ENCODE data around the gene SLC26A4.
A peak's percentile ranks its signal among the peaks of the same experiment; 100 is the strongest.

SLC26A4 gene

GRCh38 chr7:107697321-107698049 lies 36.9 kb downstream of the SLC26A4 start:
- TF ChIP-seq GATA2 (IDR thresholded peaks at IDR 0.05; ENCODE audit: low read depth, low read length), result peak; percentile 65; the same call in 1 of the 2 replicates
- TF ChIP-seq GATA3 (IDR thresholded peaks at IDR 0.05; ENCODE audit: low read depth, low read length), result peak; percentile 48; the same call in 1 of the 2 replicates

GRCh38 chr7:107700570-107700969 lies 39.9 kb downstream of the SLC26A4 start:
- TF ChIP-seq GATA2 (IDR thresholded peaks at IDR 0.05; ENCODE audit: low read depth, low read length) (no peak), GATA3 (IDR thresholded peaks at IDR 0.05; ENCODE audit: low read depth, low read length) (no peak)

- no peak for TF ChIP-seq GATA3 (IDR thresholded peaks at IDR 0.05; ENCODE audit: low read depth, low read length)
- no peak for TF ChIP-seq GATA2 (IDR thresholded peaks at IDR 0.05; ENCODE audit: low read depth, low read length)
Observed at GRCh38 chr7:107701191-107701590, 40.6 kb downstream of the SLC26A4 start.

DNA sequence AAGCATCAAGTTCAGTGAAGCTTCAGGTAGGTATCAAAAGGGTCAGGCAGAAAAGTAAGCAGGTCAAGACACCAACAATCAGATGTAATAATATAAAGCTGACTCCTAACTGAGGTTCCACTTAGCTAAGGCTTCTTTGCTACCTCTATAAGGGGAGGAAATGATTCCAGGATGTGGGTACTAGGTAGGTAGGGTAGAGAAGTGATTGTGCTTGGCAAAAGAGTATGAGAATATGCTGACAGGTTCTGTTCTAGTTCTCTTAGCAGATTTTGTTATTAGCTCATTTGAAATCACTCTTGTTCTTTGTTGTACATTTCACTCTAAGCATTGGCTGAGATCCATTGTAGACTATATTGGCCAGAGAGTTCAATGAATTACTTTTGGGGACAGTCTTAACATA lies 42.6 kb downstream of the SLC26A4 start:
- TF ChIP-seq GATA2 (IDR thresholded peaks at IDR 0.05; ENCODE audit: low read depth, low read length) (no peak), GATA3 (IDR thresholded peaks at IDR 0.05; ENCODE audit: low read depth, low read length) (no peak)

DNA sequence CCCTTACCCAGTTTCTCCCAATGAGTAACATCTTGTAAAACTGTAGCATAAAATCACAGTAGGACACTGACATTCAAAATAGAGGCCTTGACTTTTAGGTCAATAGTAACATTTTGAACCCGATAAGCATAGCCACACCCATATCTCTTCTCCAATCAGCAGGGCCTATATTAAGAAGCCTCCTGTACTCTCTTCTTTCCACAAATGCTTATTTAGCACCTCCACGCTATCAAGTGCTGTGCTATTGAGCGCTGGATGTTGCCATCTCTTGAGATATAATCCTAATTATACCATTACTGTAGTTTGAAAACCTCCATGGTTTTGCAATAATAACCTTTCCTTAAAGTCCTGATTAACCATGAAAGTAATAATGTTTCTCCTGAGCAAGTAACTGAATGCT lies 43.2 kb downstream of the SLC26A4 start:
- TF ChIP-seq GATA2 (IDR thresholded peaks at IDR 0.05; ENCODE audit: low read depth, low read length), result no peak
- TF ChIP-seq GATA3 (IDR thresholded peaks at IDR 0.05; ENCODE audit: low read depth, low read length), result no peak

- TF ChIP-seq GATA3 (IDR thresholded peaks at IDR 0.05; ENCODE audit: low read depth, low read length) (no peak), GATA2 (IDR thresholded peaks at IDR 0.05; ENCODE audit: low read depth, low read length) (no peak)
Observed at GRCh38 chr7:107708956-107709355, 48.3 kb downstream of the SLC26A4 start.

DNA sequence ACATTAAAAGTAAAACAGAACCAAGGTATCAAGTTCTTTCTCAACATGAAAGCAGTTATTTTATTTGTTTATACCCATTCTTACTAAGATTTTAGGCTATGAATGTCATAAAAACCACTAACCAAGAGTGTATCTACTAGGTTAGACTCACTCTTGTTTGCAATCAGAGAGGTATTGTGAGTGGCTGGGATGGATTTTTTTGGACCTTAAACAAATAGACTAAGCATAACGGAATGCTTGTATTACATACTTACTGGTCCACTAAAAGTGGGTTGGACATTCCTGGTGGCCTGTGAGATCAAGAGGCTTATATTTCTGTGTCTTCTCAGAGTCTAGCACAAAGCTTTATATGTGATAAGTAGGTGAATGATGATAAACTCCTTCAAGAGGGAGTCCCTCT lies 50.7 kb downstream of the SLC26A4 start:
- TF ChIP-seq GATA3 (IDR thresholded peaks at IDR 0.05; ENCODE audit: low read depth, low read length), result no peak
- no peak for TF ChIP-seq GATA2 (IDR thresholded peaks at IDR 0.05; ENCODE audit: low read depth, low read length)

DNA sequence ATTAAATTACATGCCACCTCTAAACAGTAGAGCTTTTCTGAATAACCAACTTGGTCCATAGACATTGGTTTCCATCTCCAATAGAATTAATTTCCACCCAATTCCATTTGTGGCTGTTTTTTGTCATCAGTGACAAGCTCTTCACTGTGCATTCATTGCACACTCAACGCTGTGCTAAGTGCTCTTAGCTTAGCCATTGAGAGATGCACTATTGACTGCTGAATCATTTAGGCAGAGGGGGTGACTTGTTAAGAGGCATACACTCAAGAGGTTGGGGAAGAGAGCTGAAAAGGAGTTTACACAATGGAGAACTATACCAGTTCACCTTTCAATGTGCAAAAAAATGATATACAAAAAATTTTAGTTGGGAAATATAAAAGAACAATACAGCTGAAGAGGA lies 51.4 kb downstream of the SLC26A4 start:
- TF ChIP-seq GATA3 (IDR thresholded peaks at IDR 0.05; ENCODE audit: low read depth, low read length) (no peak), GATA2 (IDR thresholded peaks at IDR 0.05; ENCODE audit: low read depth, low read length) (no peak)

DNA sequence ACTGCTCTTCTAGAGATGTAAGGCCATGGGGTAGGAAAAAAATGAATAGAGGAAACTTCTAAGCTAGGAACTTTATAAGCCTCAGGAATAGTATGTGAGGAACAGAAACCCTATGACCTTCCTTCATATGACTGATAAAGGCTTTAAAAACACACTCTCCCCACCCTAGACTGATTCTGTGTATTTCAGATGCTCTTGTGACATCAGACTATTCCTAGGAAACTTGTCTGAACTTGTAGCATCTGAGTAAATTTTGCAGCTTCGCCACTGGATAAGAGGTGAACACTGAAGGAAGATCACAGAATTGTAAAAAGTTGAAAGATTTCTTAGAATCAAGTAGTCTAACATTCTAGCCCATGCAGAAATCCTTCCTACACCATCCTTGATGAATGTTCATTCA lies 52.3 kb downstream of the SLC26A4 start:
- TF ChIP-seq GATA3 (IDR thresholded peaks at IDR 0.05; ENCODE audit: low read depth, low read length), result no peak
- no peak for TF ChIP-seq GATA2 (IDR thresholded peaks at IDR 0.05; ENCODE audit: low read depth, low read length)

DNA sequence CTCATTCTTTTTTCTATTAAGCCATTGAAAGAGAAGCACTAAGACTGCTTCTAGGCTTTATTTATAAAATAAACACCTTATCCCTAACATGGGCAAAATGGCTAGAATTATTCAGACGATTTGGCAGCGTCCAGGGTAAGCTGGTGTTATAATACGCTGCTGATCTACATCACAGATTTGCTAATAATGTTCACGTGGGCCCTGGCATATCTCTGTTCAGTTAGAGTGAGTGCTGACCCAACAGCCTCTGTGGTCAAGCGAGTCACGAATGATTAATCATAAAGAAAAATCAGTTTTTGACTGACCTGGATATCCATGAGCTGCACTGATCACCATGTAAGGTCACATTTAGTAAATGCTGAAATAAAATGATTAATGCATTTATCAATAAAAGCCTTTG lies 54.9 kb downstream of the SLC26A4 start:
- TF ChIP-seq GATA2 (IDR thresholded peaks at IDR 0.05; ENCODE audit: low read depth, low read length) (no peak), GATA3 (IDR thresholded peaks at IDR 0.05; ENCODE audit: low read depth, low read length) (0 out of 2 replicates have a peak, but pooled peaks have one; percentile 17)

GRCh38 chr7:107718456-107719193 lies 58.0 kb downstream of the SLC26A4 start:
- TF ChIP-seq GATA3 (IDR thresholded peaks at IDR 0.05; ENCODE audit: low read depth, low read length) (no peak), GATA2 (IDR thresholded peaks at IDR 0.05; ENCODE audit: low read depth, low read length) (no peak)

- TF ChIP-seq GATA3 (IDR thresholded peaks at IDR 0.05; ENCODE audit: low read depth, low read length), result no peak
- no peak for TF ChIP-seq GATA2 (IDR thresholded peaks at IDR 0.05; ENCODE audit: low read depth, low read length)
Observed at GRCh38 chr7:107721286-107721685, 60.7 kb downstream of the SLC26A4 start.

DNA sequence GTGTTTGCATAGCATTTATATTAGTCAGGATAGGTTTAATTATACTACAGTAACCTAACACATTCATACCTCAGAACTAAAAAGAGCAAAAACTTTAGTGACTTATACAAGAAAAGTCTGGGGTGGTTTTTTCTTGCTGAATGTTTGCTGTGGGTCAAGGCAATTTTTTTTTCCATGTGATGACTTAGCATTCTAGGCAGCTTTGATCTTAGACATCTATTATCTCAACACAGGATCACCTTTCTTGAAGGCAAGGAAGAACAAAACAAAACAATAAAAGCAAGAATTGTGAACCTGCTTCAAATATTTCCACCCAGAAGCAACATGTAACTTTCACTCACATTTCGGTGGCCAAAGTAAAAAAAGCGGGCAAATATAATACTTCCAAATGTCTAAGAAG lies 62.6 kb downstream of the SLC26A4 start:
- TF ChIP-seq GATA3 (IDR thresholded peaks at IDR 0.05; ENCODE audit: low read depth, low read length), result no peak
- no peak for TF ChIP-seq GATA2 (IDR thresholded peaks at IDR 0.05; ENCODE audit: low read depth, low read length)

DNA sequence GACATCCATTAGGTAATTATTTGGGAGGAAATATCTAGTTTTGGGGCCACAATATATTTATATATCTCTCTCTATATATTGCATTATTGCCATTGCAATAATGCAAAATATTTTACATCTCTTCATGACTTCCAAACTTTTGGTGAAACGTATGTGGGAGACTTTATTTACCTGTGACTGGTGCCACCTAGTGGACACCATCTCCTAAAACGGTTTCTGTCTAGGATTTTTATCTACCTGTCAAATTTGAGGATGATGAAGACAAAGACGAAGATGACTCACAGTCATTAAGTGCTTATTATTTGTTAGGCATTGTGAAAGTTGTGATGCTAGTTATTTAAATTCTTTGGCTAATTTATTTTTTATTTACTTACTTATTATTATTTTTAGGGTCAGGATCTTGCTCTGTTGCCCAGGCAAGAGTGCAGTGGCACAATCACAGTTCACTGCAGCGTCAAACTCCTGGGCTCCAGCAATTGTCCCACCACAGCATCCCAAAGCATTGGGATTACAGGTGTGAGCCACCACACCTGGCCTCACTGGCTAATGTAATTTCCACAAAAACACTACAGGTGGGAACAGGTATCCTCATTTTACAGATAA lies 64.6 kb downstream of the SLC26A4 start:
- TF ChIP-seq GATA3 (IDR thresholded peaks at IDR 0.05; ENCODE audit: low read depth, low read length), result no peak
- TF ChIP-seq GATA2 (IDR thresholded peaks at IDR 0.05; ENCODE audit: low read depth, low read length), result no peak

Measured in SH-SY5Y (cell line).